ENCODE results near the gene AXIN1. TPM values are rescaled to one million over a fixed set of nuclear protein-coding genes. Genes with fewer than 3 reads are reported as not detected.
"Not testable (repeated sequence)": the region's sequence is repeated elsewhere in the genome, so short reads cannot be mapped to it uniquely, and the experiment has no call there.

The AXIN1 gene
- total RNA-seq, 2 donors from 2014 or later, result 31.2 to 35.2 TPM

DNA sequence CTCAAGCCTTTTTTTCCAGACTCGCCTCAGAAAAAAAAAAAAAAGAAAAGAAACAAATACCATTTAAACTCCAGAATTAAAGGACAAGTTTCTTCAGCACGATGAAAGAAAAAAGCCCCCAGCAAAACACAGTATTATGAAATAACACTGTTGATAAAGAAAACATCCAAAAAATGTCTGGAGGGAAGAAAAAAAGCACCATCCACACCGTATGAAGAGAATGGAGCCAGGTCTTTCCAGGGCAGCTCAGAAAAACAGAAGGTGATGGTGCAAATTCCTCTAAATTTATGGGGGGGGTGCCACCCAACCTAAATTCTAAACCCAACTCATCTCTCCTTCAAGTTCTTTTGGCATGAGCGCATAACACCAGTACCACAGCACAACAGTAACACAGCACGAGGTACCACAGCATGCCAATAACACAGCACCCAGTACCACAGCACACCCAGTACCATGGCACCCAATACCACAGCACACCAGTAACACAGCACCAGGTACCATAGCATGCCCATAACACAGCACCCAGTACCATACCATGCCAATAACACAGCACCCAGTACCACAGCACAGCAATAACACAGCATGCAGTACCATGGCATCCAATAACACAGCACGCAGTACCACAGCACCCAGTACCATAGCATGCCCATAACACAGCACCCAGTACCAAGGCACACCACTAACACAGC, 19.0 kb downstream of the AXIN1 start:
- TF ChIP-seq, protein P1, sequence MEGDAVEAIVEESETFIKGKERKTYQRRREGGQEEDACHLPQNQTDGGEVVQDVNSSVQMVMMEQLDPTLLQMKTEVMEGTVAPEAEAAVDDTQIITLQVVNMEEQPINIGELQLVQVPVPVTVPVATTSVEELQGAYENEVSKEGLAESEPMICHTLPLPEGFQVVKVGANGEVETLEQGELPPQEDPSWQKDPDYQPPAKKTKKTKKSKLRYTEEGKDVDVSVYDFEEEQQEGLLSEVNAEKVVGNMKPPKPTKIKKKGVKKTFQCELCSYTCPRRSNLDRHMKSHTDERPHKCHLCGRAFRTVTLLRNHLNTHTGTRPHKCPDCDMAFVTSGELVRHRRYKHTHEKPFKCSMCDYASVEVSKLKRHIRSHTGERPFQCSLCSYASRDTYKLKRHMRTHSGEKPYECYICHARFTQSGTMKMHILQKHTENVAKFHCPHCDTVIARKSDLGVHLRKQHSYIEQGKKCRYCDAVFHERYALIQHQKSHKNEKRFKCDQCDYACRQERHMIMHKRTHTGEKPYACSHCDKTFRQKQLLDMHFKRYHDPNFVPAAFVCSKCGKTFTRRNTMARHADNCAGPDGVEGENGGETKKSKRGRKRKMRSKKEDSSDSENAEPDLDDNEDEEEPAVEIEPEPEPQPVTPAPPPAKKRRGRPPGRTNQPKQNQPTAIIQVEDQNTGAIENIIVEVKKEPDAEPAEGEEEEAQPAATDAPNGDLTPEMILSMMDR (IDR thresholded peaks at IDR 0.05), result no peak
- TF ChIP-seq POLR2A (IDR thresholded peaks at IDR 0.05) (no peak), POLR2AphosphoS5 (IDR thresholded peaks at IDR 0.05) (no peak)
- Histone ChIP-seq H3K27ac (no peak overlapping the region), H3K27me3 (replicated peaks; ENCODE audit: insufficient read depth) (no peaks in the 10 kb centered on the region), H3K4me3 (no peak overlapping the region), H3K9me3 (no peaks in the 10 kb centered on the region), H3K36me3 (no peaks in the 10 kb centered on the region), H3K4me1 (replicated peaks) (peaks cover 4% of the 10 kb centered on the region)
- no peak for DNase-seq (ENCODE audit: low spot score)
- intact Hi-C loops (cut with DNase I), result no loop called here
- WGBS, result 76% methylated on average over 6 of the region's 6 CpGs

DNA sequence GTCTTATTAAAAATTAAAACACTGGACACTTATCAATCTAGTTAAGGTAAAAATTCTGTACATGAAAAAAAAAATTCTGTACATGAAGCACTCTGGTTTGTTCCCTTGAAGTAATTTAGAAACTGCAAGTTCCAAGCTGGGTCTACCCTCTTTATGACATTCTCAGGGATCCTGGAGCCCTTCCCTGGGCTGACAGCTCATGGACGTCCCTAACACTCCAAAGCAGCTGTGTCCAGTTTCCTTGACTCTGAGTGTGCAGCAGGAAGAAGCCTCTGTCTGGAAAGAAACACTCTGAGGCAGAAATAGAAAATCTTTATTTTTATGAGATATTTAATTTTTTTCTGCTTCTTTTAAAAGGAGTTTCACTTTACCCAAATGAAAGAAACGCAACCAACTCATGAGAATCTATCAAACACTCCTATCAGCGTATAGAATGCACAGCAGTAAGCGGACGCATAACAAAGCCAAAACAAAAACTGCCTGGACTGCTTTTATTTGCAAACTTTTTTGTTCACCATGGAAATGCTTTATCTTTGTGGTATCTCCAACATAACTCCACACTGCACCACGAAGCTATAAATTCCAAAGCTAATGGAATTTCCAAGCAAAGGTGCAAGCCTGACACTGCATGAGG, 21.2 kb downstream of the AXIN1 start:
- H3K4me3 ChIP-seq; H3K9me3 ChIP-seq; intact Hi-C loops (cut with DNase I); H3K27ac ChIP-seq; DNase-seq (ENCODE audit: low spot score); H3K27me3 ChIP-seq (replicated peaks; ENCODE audit: insufficient read depth); H3K36me3 ChIP-seq: not testable (repeated sequence)
- WGBS, result 27% methylated on average over 6 of the region's 6 CpGs
- H3K4me1 ChIP-seq (replicated peaks), result peaks cover 13% of the 10 kb centered on the region

DNA sequence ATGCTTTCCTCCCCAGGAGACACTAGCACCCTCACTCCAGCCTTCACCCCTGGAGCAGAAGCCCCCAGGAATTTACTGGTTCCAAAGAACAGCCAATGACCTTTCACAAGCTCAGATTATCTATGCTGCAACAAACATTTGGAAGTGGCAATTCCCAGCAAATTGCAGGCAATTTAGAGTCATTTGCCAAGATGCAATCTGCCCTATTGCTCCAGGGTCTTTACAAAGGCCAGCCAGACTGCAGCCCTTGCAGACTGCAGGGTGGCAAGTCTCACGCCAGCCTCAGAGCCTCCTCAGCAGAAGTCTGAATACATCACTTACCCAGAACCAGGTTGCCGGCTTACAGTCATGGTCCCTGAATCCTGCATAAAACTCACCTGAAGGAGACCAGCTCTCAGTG, 21.8 kb downstream of the AXIN1 start:
- intact Hi-C loops (cut with DNase I), result no loop called here
- Histone ChIP-seq H3K27ac (no peak overlapping the region), H3K4me1 (replicated peaks) (peaks cover 13% of the 10 kb centered on the region), H3K4me3 (no peak overlapping the region), H3K27me3 (replicated peaks; ENCODE audit: insufficient read depth) (no peaks in the 10 kb centered on the region), H3K36me3 (no peaks in the 10 kb centered on the region), H3K9me3 (no peaks in the 10 kb centered on the region)
- DNase-seq (ENCODE audit: low spot score), result no peak
- no peak for TF ChIP-seq POLR2AphosphoS5 (IDR thresholded peaks at IDR 0.05)
- TF ChIP-seq, protein P1 (IDR thresholded peaks at IDR 0.05), result no peak
- TF ChIP-seq POLR2A (IDR thresholded peaks at IDR 0.05), result no peak
- 71% methylated on average over 2 of the region's 2 CpGs for WGBS

DNA sequence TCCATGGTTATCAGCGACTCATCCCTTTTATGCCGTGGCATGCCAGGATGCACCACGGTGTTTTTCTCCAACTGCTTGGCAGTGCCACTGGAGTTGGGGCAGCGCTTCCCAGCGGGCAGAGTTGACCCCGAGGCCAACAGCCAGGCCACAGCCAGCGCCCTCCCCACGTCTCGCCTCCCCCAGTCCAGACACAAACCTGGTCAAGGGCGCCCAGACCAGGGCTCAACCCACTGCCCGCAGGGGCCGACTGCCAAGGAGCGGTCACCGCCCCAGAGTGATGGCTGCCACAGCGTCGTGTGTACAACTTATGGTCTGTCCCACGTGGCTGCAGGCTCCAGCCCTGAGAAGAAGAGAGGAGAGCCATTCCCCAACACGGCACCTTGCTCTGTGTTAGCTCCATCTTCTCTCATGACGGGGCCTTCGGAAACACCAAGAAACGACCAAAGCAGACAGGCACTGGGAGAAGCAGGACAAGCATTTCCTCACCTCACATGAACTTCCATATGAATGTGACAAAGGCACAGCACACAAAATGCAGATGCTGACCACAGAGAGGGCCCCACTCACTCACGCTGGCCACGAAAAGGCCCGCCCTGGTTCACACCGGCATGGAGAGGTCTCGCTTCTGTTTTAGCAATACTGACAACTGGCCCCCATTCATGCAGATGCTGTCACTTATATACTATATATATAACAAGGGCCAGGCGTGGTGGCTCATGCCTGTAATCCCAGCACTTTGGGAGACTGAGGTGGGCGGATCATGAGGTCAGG, 27.0 kb downstream of the AXIN1 start:
- no peaks in the 10 kb centered on the region for H3K27me3 ChIP-seq (replicated peaks; ENCODE audit: insufficient read depth)
- H3K4me1 ChIP-seq (replicated peaks), result peaks cover 9% of the 10 kb centered on the region
- no peaks in the 10 kb centered on the region for H3K36me3 ChIP-seq
- H3K4me3 ChIP-seq, result no peak overlapping the region
- DNase-seq (ENCODE audit: low spot score), result no peak
- TF ChIP-seq POLR2A (IDR thresholded peaks at IDR 0.05) (no peak), POLR2AphosphoS5 (IDR thresholded peaks at IDR 0.05) (no peak)
- TF ChIP-seq, protein P1 (IDR thresholded peaks at IDR 0.05), result no peak
- 93% methylated on average over 28 of the region's 28 CpGs for WGBS
- no peak overlapping the region for H3K27ac ChIP-seq
- H3K9me3 ChIP-seq, result no peaks in the 10 kb centered on the region
- intact Hi-C loops (cut with DNase I), result no loop called here

DNA sequence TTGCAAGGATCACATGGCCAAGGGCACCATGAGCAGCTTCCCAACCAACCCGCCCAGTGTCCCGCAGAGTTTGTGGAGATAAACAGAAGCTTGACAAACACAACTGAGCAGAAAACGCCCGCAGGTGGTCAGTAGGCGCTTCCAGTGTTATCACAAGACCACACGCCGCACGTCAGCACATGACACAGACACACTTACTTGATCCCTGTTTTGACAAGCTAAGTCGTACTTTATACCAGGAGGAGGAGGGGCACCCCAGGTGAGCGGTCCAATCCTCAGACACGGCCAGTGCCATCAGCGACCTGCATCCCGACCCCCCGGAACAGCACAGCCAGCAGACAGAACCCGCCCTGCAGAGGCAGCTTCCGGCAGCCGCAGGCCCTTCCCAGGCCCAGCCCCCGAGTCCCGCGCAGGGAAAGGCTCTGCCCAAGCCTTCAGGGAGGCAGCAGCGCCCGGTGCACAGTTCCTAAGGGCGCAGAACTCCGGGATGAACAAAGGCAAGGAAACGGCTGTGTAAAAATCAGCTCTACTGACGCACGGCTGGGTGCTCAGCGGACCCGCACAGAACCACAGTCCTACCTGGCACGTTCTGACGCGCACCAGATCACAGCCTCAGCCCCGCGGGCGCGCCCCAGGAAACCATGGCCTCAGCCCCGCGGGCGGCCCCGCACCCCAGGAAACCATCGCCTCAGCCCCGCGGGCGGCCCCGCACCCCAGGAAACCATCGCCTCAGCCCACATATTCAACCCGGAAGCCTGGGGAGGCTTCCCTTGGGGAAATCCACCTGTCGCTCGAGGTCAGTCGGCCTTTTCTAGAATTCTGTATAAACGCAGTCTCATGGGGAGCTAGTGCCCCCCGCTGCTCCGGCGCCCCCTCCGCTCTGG, 27.8 kb downstream of the AXIN1 start:
- TF ChIP-seq POLR2A (IDR thresholded peaks at IDR 0.05), result no peak
- TF ChIP-seq, protein P1 (IDR thresholded peaks at IDR 0.05), result no peak
- no peak for TF ChIP-seq POLR2AphosphoS5 (IDR thresholded peaks at IDR 0.05)
- no peak for DNase-seq (ENCODE audit: low spot score)
- Histone ChIP-seq H3K4me3 (no peak overlapping the region), H3K27me3 (replicated peaks; ENCODE audit: insufficient read depth) (no peaks in the 10 kb centered on the region), H3K36me3 (no peaks in the 10 kb centered on the region), H3K4me1 (replicated peaks) (peaks cover 9% of the 10 kb centered on the region), H3K27ac (no peak overlapping the region), H3K9me3 (no peaks in the 10 kb centered on the region)
- intact Hi-C loops (cut with DNase I), result no loop called here
- 68% methylated on average over 49 of the region's 55 CpGs for WGBS

Data from prostate gland (tissue), 2 donors.